Bronchial epithelial cell (primary cell): ENCODE results near the gene DEK. TPM values are rescaled to one million over a fixed set of nuclear protein-coding genes. Genes with fewer than 3 reads are reported as not detected.

Source experiments
- DNase-seq: peaks from one replicate; pipeline ENCODE4 v3.0.0-alpha.2; 2010; ENCODE audit warnings: low read depth
- FAIRE-seq: peaks from 2 replicates; lab custom pipeline; 2011; peaks lifted over from hg19 to GRCh38; lab: Jason Lieb, UNC
- H3K27me3 ChIP-seq: 2 replicates; pipeline ENCODE4 v1.5.1; 2011; ENCODE audit warnings: low read length; ENCODE audit not compliant: control insufficient read depth, insufficient read depth
- H3K36me3 ChIP-seq: 2 replicates; pipeline ENCODE4 v1.5.1; 2011; ENCODE audit warnings: low read length; ENCODE audit not compliant: control insufficient read depth, insufficient read depth
- H3K4me3 ChIP-seq: 2 replicates; pipeline ENCODE4 v1.5.1; 2011; ENCODE audit warnings: mild to moderate bottlenecking, low read depth, low read length, control low read depth
- total RNA-seq: library from RNA; depleted of rRNA; stranded (reverse); fragments of >200 nt; gene quantifications from 2 replicates; pipeline ENCODE4 v1.2.1, GENCODE V29; 2014
- TF ChIP-seq, protein P1 (sequence below): IDR thresholded peaks from 2 replicates; pipeline ENCODE4 v1.5.1; 2011; ENCODE audit warnings: mild to moderate bottlenecking, moderate library complexity, low read length, control low read depth, inconsistent platforms; ENCODE audit not compliant: insufficient read depth, severe bottlenecking

The DEK gene
- total RNA-seq, 1 donor from 2014 or later: 50.3 TPM

DNA sequence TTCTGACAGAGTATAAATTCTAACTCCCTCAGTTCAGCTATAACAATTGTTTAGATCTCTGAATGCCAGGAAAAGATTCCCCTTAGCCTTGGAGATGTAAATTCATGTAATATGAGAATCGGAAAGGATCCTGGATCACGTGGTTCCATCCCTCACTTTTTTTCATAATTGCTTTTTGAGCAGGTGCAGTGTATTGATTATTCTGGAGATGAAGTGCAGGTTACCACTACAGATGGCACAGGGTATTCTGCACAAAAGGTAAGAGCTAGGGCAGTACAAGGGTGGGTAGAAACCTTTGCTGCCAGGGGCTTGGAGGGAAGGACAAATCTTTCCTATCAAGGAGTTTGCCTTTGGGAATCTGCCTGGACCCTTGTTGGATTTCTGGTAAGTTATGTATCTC is 56.4 kb downstream of the DEK start:
- no peaks in the 10 kb centered on the region for H3K27me3 ChIP-seq

DNA sequence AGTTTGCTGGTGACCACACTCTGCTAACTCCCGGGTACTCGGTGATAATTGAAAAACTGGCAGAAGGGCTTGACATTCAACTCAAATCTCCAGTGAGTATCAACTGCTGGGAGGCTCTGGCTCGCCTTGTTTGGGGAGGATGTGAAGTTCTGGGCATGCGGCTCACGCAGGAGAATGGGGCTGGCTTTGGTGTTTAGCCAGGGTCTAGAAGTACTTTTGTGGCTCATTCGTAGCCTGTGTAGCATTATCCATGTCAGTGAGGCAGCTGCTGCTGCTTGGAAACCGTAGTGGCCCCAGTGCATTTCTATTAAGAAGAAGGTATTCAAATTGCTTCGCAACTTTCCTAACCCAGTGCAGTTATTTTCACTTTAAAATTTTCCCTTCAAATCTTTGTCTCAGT is 56.9 kb downstream of the DEK start:
- no peak for DNase-seq
- no peak for FAIRE-seq
- Histone ChIP-seq H3K27me3 (no peaks in the 10 kb centered on the region), H3K36me3 (peaks cover 5% of the 10 kb centered on the region), H3K4me3 (no peak overlapping the region)
- TF ChIP-seq, protein P1, sequence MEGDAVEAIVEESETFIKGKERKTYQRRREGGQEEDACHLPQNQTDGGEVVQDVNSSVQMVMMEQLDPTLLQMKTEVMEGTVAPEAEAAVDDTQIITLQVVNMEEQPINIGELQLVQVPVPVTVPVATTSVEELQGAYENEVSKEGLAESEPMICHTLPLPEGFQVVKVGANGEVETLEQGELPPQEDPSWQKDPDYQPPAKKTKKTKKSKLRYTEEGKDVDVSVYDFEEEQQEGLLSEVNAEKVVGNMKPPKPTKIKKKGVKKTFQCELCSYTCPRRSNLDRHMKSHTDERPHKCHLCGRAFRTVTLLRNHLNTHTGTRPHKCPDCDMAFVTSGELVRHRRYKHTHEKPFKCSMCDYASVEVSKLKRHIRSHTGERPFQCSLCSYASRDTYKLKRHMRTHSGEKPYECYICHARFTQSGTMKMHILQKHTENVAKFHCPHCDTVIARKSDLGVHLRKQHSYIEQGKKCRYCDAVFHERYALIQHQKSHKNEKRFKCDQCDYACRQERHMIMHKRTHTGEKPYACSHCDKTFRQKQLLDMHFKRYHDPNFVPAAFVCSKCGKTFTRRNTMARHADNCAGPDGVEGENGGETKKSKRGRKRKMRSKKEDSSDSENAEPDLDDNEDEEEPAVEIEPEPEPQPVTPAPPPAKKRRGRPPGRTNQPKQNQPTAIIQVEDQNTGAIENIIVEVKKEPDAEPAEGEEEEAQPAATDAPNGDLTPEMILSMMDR: no peak

More for the DNA sequence above, 56.4 kb downstream of the DEK start:
- no peak overlapping the region for H3K4me3 ChIP-seq
- TF ChIP-seq, protein P1: no peak
- DNase-seq (no peak), FAIRE-seq (no peak)
- H3K36me3 ChIP-seq: peaks cover 5% of the 10 kb centered on the region

DNA sequence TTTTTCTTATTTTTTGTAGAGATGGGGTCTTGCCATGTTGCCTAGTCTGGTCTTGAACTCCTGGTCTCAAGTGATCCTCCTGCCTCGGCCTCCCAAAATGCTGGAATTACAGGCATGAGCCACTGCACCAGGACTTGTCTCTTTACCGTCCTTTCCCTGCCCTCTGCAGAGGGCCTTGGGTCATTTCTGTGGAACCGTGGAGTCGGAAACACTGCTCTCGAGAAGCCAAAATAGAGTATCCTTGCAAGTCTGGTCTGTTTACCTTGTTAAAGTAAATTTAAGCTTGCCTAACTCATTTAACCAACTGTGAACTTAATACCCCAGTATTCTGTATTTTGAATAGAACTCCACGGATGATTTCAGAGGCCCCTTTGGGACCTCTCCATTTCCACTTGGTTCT is 57.7 kb downstream of the DEK start:
- H3K36me3 ChIP-seq: peaks cover 6% of the 10 kb centered on the region

DNA sequence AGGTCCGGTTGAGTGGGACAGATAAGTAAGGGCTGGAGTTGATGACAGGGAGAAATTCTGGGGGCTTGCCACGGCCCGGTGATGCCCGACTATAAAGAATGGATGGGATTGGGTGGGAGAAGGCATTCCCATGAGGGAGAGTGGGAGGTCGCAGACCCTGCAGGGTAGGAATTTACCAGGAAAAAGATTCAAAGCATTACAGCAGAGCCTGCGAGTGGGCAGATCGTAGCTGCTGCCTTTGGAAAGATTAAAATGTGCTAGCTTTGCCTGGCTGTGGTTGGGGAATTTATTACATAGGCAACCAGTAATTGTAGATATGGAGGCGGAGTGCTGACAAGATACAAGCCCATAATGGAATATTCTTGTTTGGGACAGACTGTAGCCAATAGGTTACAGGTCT is 59.6 kb downstream of the DEK start:
- no peak overlapping the region for H3K4me3 ChIP-seq
- peaks cover 8% of the 10 kb centered on the region for H3K36me3 ChIP-seq
- FAIRE-seq (no peak), DNase-seq (no peak)
- TF ChIP-seq, protein P1: no peak
- H3K27me3 ChIP-seq: no peaks in the 10 kb centered on the region

More for the DNA sequence above, 57.7 kb downstream of the DEK start:
- FAIRE-seq (no peak), DNase-seq (no peak)
- Histone ChIP-seq H3K4me3 (no peak overlapping the region), H3K27me3 (no peaks in the 10 kb centered on the region)
- TF ChIP-seq, protein P1: no peak

DNA sequence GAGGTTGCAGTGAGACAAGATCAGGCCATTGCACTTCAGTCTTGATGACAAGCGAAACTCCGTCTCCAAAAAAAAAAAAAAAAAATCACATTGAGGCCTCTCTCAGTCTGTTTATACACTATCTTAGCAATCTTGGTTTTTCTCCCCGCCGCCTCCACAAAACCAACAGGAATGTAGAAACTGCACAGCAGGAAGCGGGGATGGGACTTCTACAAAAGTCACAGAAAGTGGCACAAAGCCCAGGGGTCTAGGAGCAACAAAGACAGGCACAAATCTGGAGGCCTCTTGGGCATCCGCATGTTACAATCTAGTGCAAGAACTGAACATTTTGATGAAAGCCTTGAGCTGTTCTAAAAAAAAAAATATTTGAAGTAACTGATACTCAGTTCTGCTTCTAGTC is 60.5 kb downstream of the DEK start:
- FAIRE-seq (no peak), DNase-seq (no peak)
- TF ChIP-seq, protein P1: no peak
- Histone ChIP-seq H3K4me3 (no peak overlapping the region), H3K27me3 (no peaks in the 10 kb centered on the region), H3K36me3 (peaks cover 8% of the 10 kb centered on the region)

DNA sequence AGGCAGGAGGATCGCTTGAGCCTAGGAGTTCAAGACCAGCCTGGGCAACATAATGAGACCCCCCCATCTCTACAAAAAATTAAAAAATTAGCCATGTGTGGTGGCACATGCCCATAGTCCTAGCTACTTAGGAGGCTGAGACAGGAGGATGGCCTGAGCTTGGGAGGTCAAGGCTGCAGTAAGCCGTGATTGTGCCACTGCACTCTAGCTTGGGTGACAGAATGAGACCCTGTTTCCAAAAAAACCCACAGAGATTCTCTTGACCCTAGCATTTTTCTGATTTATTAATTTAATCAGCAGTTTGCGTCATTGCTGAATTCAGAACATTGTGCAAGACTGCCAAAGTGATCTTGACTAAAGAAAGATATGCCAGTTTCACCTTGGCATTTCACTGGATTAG is 72.3 kb downstream of the DEK start:
- TF ChIP-seq, protein P1: no peak
- FAIRE-seq: no peak
- Histone ChIP-seq H3K27me3 (no peaks in the 10 kb centered on the region), H3K36me3 (peaks cover 1% of the 10 kb centered on the region), H3K4me3 (no peak overlapping the region)
- DNase-seq: no peak
